ENCODE measurements around the gene DDX18. TPM values are rescaled to one million over a fixed set of nuclear protein-coding genes. Genes with fewer than 3 reads are reported as not detected.

The DDX18 gene
- total RNA-seq, 1 experiment from 2014 or later: 107 TPM

DNA sequence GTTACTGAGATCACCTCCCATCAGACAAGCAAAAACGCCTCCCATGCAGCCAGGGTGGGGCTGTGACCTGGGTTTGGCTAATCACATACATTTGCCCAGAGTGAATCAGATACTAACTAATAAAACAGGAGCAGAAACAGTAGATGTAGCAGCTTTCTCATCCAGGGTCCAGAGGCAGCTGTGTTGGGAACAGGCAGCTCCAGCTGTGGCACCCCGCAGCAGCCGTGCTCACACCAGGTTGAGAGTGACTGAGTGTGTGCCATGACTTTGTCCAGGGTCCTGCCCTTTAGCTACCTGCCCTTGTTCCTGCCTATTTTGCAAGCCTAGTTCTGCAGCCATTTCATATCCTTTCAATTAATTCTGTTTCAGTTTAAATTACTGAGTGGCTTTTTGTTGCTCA, 20.5 kb downstream of the DDX18 start:
- CTCF ChIA-PET: interaction anchor here (0.5 to 4.3 kb wide), 4 partner anchors 20 to 172 kb away, joined by 5 to 43 read pairs (median 12); partner anchors contain the start of gene DDX18
- POLR2A ChIA-PET: no interaction called here
- ATAC-seq (no peak), DNase-seq (ENCODE audit: low spot score) (no peak)
- peaks cover 10% of the 10 kb centered on the region for H3K4me1 Mint-ChIP-seq
- no peak overlapping the region for H3K4me3 Mint-ChIP-seq
- TF ChIP-seq, protein P1, sequence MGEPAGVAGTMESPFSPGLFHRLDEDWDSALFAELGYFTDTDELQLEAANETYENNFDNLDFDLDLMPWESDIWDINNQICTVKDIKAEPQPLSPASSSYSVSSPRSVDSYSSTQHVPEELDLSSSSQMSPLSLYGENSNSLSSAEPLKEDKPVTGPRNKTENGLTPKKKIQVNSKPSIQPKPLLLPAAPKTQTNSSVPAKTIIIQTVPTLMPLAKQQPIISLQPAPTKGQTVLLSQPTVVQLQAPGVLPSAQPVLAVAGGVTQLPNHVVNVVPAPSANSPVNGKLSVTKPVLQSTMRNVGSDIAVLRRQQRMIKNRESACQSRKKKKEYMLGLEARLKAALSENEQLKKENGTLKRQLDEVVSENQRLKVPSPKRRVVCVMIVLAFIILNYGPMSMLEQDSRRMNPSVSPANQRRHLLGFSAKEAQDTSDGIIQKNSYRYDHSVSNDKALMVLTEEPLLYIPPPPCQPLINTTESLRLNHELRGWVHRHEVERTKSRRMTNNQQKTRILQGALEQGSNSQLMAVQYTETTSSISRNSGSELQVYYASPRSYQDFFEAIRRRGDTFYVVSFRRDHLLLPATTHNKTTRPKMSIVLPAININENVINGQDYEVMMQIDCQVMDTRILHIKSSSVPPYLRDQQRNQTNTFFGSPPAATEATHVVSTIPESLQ (CRISPR knock-in tag; IDR thresholded peaks at IDR 0.05): no peak
- TF ChIP-seq JUN (CRISPR knock-in tag; IDR thresholded peaks at IDR 0.05) (no peak), TEAD1 (CRISPR knock-in tag; IDR thresholded peaks at IDR 0.05) (no peak), ESRRA (CRISPR knock-in tag; IDR thresholded peaks at IDR 0.05; ENCODE audit: borderline replicate concordance) (no peak), MYBL2 (CRISPR knock-in tag; IDR thresholded peaks at IDR 0.05) (no peak)
- TF ChIP-seq, protein P2, sequence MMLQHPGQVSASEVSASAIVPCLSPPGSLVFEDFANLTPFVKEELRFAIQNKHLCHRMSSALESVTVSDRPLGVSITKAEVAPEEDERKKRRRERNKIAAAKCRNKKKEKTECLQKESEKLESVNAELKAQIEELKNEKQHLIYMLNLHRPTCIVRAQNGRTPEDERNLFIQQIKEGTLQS (CRISPR knock-in tag; conservative IDR thresholded peaks at IDR 0.05): no peak
- TF ChIP-seq, protein P3, sequence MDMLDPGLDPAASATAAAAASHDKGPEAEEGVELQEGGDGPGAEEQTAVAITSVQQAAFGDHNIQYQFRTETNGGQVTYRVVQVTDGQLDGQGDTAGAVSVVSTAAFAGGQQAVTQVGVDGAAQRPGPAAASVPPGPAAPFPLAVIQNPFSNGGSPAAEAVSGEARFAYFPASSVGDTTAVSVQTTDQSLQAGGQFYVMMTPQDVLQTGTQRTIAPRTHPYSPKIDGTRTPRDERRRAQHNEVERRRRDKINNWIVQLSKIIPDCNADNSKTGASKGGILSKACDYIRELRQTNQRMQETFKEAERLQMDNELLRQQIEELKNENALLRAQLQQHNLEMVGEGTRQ (CRISPR knock-in tag; IDR thresholded peaks at IDR 0.05): no peak
- no peak overlapping the region for H3K27ac Mint-ChIP-seq
- H3K9me3 Mint-ChIP-seq: no peaks in the 10 kb centered on the region
- peaks cover 36% of the 10 kb centered on the region for H3K36me3 Mint-ChIP-seq
- peaks cover 9% of the 10 kb centered on the region for H3K27me3 Mint-ChIP-seq (ENCODE audit: low read depth)

DNA sequence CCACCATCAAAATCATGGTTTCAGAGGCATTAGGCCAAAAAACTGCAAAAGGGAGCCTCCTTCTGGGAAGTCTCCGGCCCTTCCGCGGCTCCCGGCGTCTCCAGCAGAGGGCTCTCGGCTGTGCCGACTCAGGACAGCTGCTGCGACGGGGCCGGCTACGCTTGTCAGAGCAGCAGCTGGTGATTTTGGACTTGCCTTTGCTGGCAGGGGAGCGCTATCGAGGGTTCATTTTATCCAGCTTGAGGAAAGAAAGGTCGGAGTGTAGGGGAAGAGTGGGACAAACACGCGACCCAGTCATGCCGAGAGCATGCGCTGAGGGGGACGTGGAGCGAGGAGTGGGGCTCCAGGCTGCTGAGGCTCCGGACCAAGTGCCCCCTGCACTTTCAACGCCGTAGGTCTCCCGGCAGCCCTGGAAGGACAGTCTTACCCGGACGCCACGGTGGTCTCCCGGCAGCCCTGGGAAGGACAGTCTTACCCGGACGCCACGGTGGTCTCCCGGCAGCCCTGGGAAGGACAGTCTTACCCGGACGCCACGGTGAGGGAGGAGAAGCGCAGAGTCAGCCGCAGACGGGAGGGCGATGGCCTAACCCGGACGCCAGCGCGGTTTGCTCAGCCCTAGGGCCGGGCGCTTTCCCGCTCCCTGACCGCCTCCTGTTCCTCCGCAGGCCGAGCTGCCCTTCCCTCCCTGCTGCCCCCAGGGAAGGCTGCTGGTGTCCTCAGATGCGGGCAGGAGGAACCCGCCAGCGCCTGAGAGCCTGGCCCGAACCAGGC, 21.7 kb downstream of the DDX18 start:
- peak; percentile 88 for DNase-seq (ENCODE audit: low spot score)
- Mint-ChIP-seq H3K4me3 (peak overlapping the region; percentile 67), H3K36me3 (peaks cover 24% of the 10 kb centered on the region), H3K27ac (no peak overlapping the region), H3K9me3 (no peaks in the 10 kb centered on the region), H3K4me1 (peaks cover 15% of the 10 kb centered on the region), H3K27me3 (ENCODE audit: low read depth) (peaks cover 9% of the 10 kb centered on the region)
- TF ChIP-seq, protein P4, sequence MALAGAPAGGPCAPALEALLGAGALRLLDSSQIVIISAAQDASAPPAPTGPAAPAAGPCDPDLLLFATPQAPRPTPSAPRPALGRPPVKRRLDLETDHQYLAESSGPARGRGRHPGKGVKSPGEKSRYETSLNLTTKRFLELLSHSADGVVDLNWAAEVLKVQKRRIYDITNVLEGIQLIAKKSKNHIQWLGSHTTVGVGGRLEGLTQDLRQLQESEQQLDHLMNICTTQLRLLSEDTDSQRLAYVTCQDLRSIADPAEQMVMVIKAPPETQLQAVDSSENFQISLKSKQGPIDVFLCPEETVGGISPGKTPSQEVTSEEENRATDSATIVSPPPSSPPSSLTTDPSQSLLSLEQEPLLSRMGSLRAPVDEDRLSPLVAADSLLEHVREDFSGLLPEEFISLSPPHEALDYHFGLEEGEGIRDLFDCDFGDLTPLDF (CRISPR knock-in tag; IDR thresholded peaks at IDR 0.05): no peak
- TF ChIP-seq ZBTB21 (CRISPR knock-in tag; IDR thresholded peaks at IDR 0.05; ENCODE audit: borderline replicate concordance): 0 out of 2 replicates have a peak, but pooled peaks have one; percentile 15
- TF ChIP-seq EMX1 (CRISPR knock-in tag; IDR thresholded peaks at IDR 0.05): peak; percentile 49; the same call in 1 of the 2 replicates
- TF ChIP-seq, protein P5, sequence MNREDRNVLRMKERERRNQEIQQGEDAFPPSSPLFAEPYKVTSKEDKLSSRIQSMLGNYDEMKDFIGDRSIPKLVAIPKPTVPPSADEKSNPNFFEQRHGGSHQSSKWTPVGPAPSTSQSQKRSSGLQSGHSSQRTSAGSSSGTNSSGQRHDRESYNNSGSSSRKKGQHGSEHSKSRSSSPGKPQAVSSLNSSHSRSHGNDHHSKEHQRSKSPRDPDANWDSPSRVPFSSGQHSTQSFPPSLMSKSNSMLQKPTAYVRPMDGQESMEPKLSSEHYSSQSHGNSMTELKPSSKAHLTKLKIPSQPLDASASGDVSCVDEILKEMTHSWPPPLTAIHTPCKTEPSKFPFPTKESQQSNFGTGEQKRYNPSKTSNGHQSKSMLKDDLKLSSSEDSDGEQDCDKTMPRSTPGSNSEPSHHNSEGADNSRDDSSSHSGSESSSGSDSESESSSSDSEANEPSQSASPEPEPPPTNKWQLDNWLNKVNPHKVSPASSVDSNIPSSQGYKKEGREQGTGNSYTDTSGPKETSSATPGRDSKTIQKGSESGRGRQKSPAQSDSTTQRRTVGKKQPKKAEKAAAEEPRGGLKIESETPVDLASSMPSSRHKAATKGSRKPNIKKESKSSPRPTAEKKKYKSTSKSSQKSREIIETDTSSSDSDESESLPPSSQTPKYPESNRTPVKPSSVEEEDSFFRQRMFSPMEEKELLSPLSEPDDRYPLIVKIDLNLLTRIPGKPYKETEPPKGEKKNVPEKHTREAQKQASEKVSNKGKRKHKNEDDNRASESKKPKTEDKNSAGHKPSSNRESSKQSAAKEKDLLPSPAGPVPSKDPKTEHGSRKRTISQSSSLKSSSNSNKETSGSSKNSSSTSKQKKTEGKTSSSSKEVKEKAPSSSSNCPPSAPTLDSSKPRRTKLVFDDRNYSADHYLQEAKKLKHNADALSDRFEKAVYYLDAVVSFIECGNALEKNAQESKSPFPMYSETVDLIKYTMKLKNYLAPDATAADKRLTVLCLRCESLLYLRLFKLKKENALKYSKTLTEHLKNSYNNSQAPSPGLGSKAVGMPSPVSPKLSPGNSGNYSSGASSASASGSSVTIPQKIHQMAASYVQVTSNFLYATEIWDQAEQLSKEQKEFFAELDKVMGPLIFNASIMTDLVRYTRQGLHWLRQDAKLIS (CRISPR knock-in tag; IDR thresholded peaks at IDR 0.05; ENCODE audit: borderline replicate concordance): peak; percentile 25; the same call in 1 of the 2 replicates
- TF ChIP-seq, protein P6, sequence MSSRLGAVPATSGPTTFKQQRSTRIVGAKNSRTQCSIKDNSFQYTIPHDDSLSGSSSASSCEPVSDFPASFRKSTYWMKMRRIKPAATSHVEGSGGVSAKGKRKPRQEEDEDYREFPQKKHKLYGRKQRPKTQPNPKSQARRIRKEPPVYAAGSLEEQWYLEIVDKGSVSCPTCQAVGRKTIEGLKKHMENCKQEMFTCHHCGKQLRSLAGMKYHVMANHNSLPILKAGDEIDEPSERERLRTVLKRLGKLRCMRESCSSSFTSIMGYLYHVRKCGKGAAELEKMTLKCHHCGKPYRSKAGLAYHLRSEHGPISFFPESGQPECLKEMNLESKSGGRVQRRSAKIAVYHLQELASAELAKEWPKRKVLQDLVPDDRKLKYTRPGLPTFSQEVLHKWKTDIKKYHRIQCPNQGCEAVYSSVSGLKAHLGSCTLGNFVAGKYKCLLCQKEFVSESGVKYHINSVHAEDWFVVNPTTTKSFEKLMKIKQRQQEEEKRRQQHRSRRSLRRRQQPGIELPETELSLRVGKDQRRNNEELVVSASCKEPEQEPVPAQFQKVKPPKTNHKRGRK (CRISPR knock-in tag; IDR thresholded peaks at IDR 0.05; ENCODE audit: borderline replicate concordance): no peak
- TF ChIP-seq ETV6 (CRISPR knock-in tag; IDR thresholded peaks at IDR 0.05): peak; percentile 25; the same call in 1 of the 2 replicates
- peak; percentile 56; the same call in 1 of the 2 replicates for TF ChIP-seq ZNF138 (CRISPR knock-in tag; conservative IDR thresholded peaks at IDR 0.05)
- TF ChIP-seq, protein P7, sequence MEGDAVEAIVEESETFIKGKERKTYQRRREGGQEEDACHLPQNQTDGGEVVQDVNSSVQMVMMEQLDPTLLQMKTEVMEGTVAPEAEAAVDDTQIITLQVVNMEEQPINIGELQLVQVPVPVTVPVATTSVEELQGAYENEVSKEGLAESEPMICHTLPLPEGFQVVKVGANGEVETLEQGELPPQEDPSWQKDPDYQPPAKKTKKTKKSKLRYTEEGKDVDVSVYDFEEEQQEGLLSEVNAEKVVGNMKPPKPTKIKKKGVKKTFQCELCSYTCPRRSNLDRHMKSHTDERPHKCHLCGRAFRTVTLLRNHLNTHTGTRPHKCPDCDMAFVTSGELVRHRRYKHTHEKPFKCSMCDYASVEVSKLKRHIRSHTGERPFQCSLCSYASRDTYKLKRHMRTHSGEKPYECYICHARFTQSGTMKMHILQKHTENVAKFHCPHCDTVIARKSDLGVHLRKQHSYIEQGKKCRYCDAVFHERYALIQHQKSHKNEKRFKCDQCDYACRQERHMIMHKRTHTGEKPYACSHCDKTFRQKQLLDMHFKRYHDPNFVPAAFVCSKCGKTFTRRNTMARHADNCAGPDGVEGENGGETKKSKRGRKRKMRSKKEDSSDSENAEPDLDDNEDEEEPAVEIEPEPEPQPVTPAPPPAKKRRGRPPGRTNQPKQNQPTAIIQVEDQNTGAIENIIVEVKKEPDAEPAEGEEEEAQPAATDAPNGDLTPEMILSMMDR (IDR thresholded peaks at IDR 0.05): peak; percentile 46; the same call in 1 of the 2 replicates
- TF ChIP-seq TEAD1 (CRISPR knock-in tag; IDR thresholded peaks at IDR 0.05): 0 out of 2 replicates have a peak, but pooled peaks have one; percentile 11
- TF ChIP-seq ATF1 (CRISPR knock-in tag; IDR thresholded peaks at IDR 0.05): no peak
- 0 out of 2 replicates have a peak, but pooled peaks have one; percentile 42 for TF ChIP-seq ZNF416 (CRISPR knock-in tag; IDR thresholded peaks at IDR 0.05)
- TF ChIP-seq, protein P8, sequence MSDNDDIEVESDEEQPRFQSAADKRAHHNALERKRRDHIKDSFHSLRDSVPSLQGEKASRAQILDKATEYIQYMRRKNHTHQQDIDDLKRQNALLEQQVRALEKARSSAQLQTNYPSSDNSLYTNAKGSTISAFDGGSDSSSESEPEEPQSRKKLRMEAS (CRISPR knock-in tag; IDR thresholded peaks at IDR 0.05): 0 out of 2 replicates have a peak, but pooled peaks have one; percentile 36
- TF ChIP-seq PRRX2 (CRISPR knock-in tag; IDR thresholded peaks at IDR 0.05): no peak
- ChIA-PET POLR2A (interaction anchor here (0.5 to 1.0 kb wide), 2 partner anchors 11 to 22 kb away, joined by 3 read pairs; no protein-coding TSS in a partner anchor), CTCF (interaction anchor here (1.0 to 4.3 kb wide), 8 partner anchors 14 to 366 kb away, joined by 4 to 43 read pairs (median 5); partner anchors contain the start of gene DDX18)
- ATAC-seq: peak; percentile 85

Data from WTC11 (cell line).